Stimulated activated CD4-positive, alpha-beta T cell treated with anti-CD3 and anti-CD28 coated beads, Interleukin-1b, Interleukin-23, amount 100 ng/mL, for 48 hours (primary cell): ENCODE results near the gene ZDHHC9.
A peak's percentile ranks its signal among the peaks of the same experiment; 100 is the strongest.
"Not testable (repeated sequence)": the region's sequence is repeated elsewhere in the genome, so short reads cannot be mapped to it uniquely, and the experiment has no call there.

Source experiments
- DNase-seq: peaks from one replicate; pipeline ENCODE4 v3.0.0-alpha.2; 2020

Gene ZDHHC9

GRCh38 chrX:129843459-129844306 lies at the start of gene ZDHHC9:
Gene ZDHHC9, minus strand, starts transcription at chrX:129843886. Its CDS starts 1,941 bp downstream, at chrX:129841945.
- DNase-seq = peak; percentile 86

DNA sequence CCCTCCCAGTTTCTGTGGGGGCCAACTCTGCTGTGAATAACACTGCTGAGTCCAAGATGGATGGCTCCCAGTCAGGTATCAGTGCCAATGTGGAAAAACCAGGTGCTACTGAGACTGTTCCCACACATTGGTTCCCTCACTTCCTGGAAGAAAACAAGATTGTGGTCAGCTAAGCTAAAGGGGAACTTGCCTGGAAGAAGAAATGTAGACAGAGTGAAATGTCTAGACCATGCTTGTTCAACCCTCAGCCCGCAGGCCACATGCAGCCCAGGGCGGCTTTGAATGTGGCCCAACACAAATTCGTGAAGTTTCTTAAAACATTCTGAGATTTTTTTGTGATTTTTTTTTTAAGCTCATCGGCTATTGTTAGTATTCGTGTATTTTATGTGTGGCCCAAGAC lies 33.7 kb upstream of the ZDHHC9 start:
- no peak for DNase-seq

- DNase-seq = no peak
These were observed 33.2 kb upstream of the ZDHHC9 start for GRCh38 chrX:129876771-129877305.

- no peak for DNase-seq
These were observed 32.0 kb upstream of the ZDHHC9 start for GRCh38 chrX:129875669-129876068.

DNA sequence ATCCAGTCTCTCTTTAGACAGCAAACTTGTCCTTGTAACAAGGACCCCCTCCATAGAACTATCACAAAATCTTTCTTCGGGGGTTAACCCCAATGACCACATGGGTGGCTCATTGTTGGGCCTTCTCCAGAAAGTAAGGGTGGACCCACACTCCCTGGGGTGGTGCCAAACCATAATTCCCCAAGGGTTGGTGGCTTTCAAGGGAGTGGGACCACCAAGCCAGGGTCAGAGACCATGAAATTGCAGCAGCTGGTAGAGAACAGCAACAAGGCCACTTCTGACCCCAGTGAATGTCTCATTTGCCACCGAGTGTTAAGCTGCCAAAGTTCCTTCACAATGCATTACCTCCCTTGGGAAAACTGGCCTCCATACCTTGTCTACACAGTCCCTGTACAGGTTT lies 28.8 kb upstream of the ZDHHC9 start:
- DNase-seq = no peak

DNA sequence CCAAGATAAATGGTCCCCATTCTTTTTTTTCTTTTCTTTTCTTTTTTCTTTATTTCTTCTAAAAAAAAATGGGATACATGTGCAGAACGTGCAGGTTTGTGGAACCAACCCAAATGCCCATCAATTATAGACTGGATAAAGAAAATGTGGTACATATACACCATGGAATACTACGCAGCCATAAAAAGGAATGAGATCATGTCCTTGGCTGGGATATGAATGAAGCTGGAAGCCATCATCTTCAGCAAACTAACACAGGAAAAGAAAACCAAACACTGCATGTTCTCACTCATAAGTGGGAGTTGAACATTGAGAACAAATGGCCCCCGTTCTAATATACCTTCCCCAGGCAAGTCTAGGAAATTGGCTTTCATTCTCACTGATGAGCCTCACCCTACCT lies 22.6 kb upstream of the ZDHHC9 start:
- DNase-seq = not testable (repeated sequence)

GRCh38 chrX:129859134-129859533 lies 15.4 kb upstream of the ZDHHC9 start:
- not testable (repeated sequence) for DNase-seq

DNA sequence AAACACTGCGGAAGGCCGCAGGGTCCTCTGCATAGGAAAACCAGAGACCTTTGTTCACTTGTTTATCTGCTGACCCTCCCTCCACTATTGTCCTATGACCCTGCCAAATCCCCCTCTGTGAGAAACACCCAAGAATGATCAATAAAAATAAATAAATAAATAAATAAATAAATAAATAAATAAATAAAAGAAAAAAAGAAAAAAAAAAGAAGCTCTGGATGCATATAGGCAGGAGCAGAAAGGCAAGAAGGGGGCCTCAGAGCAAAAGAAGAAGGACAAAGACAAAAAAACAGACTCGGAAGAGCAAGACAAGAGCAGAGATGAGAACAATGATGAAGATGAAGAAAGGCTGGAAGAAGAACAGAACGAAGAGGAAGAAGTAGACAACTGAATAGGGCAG lies 8.1 kb upstream of the ZDHHC9 start:
- not testable (repeated sequence) for DNase-seq

- no peak for DNase-seq
These were observed 3.0 kb upstream of the ZDHHC9 start for GRCh38 chrX:129846716-129847115.

DNA sequence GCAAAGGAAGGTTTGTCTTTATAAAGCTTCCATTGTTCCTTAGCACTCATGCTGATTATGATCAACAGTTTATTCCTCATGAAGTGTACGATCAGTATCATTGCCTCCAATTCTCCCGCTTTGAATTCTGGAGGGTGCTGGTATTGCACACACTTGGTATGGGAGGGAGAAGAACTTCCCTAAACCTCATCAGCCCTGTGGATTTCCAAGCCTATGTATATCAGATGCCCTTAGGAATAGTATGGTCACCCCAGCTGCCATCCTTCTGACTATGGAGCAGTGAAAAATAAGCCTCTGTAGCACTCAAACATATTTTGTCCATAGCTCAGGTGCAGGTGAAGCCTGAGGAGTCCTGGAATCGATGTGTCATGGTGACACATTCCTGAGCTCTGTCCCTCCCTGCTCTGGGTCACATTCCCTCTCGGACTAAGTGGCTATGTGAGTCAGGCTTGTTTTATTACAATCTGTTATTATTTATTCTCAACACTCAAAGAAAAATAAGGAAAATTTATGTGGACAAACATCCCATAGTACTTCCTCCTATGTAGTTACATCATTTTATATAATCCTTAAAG lies 2.0 kb upstream of the ZDHHC9 start:
- DNase-seq = no peak

GRCh38 chrX:129843209-129843458 lies 552 bp downstream of the ZDHHC9 start:
- no peak for DNase-seq

GRCh38 chrX:129842510-129843208 lies 1.0 kb downstream of the ZDHHC9 start:
- no peak for DNase-seq

GRCh38 chrX:129840344-129840743 lies 3.3 kb downstream of the ZDHHC9 start:
- DNase-seq = no peak

- DNase-seq = no peak
These were observed 6.9 kb downstream of the ZDHHC9 start for GRCh38 chrX:129836827-129837226.

DNA sequence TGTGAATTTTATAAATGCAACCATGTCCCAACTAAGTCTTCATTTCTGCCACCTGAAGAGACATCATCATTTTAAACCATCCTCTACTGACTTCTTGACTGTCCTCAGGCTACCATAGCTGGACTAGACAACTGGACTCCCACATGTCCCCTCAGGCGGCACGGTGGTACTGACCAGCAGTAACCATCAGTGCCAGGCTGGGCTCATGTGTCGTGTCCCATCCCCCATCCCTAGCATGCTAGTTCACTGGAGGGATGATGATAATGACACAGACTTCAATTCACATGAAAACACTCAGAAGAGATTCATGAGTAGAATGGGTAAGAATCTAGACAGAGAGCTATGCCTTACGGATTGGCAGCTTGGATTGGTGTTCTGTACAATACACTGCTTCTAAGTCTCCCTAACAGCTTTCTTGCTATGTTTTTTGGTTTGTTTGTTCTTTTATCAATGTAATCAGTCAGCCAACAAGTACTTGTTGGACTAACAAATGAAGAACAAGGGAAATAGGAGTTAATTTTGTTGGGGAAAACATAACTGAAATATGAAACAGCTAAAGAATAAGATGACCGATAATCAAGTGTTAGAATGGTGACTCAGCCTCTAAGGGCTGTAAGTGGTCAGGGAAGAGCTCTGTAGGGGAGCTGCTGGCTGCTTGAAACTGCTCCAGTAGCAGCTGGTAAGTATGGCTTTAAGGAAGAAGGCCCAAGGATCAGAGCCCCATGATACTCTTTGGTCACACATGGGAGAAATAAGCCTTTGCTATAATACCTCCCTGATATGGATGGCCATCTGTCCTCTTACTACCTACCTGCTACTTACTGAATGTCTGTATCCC lies 10.3 kb downstream of the ZDHHC9 start:
- no peak for DNase-seq

DNA sequence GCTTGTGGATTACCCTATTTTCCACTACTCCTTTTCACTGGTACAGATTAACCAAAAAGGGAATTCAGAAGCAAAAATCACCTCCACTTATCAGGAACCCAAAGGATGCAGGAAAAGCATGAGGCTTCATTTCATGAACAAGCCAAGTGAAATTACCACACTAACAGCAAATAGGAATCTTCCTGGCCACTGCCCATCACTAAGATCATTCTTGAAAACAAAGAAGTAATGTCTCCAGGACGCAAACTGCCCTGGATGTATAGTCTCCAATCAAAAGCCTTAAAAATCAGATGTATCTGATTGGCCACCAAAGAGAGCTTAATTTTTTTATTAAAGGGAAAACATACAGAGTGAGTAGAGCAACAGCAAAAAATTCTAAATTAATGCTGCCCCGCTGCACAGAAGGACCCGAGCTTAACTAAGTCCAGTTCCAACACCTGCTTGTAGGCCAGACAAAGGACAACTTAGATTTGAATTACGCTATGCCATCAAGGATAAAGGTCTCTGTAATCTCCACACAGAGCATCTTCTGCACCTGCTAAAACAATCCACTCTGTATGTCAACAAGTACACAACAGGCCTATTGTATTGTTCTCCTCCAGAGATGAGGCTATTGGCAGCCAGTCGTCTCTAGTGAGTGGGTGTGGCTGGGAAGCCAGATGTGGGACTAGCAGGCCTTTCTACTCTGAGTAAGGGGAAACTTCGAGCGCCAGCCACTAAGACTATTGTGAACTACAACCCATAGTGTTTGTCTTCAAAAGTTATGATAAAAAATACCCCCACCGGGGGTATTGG lies 12.4 kb downstream of the ZDHHC9 start:
- DNase-seq = no peak

- no peak for DNase-seq
These were observed 13.2 kb downstream of the ZDHHC9 start for GRCh38 chrX:129830494-129830893.

DNA sequence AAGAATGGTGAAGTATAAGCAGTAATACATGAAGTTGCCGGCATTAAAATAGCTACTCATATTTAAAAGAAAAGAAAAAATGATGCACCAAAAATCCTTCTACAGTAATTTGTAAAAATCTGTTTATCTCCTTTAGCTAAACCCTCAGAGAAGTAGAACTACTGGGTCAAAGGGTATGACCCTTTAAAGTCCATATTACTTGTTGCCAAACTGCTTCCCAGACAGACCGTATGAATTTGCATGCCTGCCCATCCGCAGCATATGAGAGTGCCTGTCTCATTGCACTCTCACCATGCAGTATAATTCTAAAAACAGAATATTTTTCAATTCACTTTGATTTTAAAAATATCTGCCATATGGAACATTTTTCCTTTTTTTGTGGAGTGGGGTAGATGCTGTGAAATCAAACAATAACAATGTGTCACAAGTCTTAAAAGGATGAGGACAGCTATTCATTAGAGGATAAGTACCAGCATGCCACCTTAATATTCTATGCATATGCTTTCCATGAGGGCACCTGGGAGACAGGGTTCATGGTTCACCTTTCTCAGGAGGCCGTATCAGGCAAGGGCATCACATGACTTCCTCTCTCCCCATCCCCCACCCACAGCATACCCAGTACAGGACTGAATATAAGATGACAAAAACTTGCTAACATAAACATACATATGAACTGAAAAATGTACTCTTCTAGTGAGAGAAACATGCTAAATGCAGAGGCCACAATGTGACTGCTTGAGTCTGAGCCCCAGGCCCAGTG lies 17.8 kb downstream of the ZDHHC9 start:
- no peak for DNase-seq

- no peak for DNase-seq
These were observed 19.1 kb downstream of the ZDHHC9 start for GRCh38 chrX:129824620-129825019.

DNA sequence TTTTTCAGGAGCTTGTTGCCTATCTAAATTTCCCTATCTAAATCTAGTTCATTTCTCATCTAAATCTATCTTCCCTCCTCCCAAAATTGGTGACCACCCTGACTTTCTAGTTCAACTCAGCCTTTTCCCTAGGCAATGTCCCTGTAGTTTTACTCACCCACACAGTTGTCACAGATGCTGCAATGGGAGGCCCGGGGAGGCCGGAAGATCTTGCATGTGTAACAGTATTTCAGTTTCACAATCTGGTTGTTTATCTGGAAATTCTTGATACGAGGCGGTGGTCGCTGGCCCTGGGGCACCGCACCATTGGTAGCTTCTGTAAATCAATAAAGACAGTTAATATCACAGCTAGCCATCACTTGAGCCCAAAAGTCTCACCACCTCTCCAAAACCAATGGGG lies 20.2 kb downstream of the ZDHHC9 start:
- DNase-seq = peak; percentile 12

- DNase-seq = peak; percentile 23
These were observed 20.6 kb downstream of the ZDHHC9 start for GRCh38 chrX:129823115-129823514.
